RWPE1 (cell line): ENCODE measurements around the gene CUL9.
A peak's percentile ranks its signal among the peaks of the same experiment; 100 is the strongest.

Experiments
- CTCF ChIA-PET: fragments of 350-600 bp; sonication (Branson Sonifier 250); formaldehyde crosslinking; extraction: SDS; loops from one replicate; lab custom pipeline; 2021; lab: Yijun Ruan, JAX
- POLR2A ChIA-PET: fragments of 400-600 bp; formaldehyde crosslinking; extraction: SDS; loops from one replicate; lab custom pipeline; 2020; ENCODE audit warnings: antibody characterized with exemption; ENCODE audit not compliant: low non-redundant PET; lab: Yijun Ruan, JAX
- DNase-seq: peaks from one replicate; pipeline ENCODE4 v3.0.0; 2012; ENCODE audit warnings: low spot score
- H3K27ac ChIP-seq: fragments of 450-650 bp; 2 replicates; pipeline ENCODE4 v1.5.1; 2017
- TF ChIP-seq, protein P1 (sequence below): fragments of 450-650 bp; conservative IDR thresholded peaks from 2 replicates; pipeline ENCODE4 v1.5.1; 2017; ENCODE audit warnings: low read depth, mild to moderate bottlenecking

Gene CUL9

DNA sequence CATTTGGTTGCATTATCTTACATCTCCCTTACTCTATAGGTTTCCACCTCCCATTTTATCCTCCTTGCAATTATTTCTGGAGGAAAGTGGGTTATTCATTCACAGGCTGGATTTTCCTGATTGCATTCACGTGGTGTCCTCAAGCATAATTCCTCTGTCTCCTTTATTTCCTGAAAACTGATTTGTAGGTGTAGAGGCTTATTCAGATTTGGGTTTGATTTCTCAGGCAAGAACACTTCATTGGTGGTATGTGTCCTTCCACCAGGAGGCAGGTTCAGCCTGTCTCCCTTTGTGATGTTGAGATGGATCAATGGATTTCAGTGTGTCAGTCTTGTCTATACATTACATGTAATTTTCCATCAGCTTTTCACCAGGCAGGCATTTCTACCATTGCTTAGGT lies 30.0 kb downstream of the CUL9 start:
- DNase-seq = no peak
- no peak overlapping the region for H3K27ac ChIP-seq
- ChIA-PET POLR2A (no interaction called here), CTCF (no interaction called here)
- TF ChIP-seq, protein P1, sequence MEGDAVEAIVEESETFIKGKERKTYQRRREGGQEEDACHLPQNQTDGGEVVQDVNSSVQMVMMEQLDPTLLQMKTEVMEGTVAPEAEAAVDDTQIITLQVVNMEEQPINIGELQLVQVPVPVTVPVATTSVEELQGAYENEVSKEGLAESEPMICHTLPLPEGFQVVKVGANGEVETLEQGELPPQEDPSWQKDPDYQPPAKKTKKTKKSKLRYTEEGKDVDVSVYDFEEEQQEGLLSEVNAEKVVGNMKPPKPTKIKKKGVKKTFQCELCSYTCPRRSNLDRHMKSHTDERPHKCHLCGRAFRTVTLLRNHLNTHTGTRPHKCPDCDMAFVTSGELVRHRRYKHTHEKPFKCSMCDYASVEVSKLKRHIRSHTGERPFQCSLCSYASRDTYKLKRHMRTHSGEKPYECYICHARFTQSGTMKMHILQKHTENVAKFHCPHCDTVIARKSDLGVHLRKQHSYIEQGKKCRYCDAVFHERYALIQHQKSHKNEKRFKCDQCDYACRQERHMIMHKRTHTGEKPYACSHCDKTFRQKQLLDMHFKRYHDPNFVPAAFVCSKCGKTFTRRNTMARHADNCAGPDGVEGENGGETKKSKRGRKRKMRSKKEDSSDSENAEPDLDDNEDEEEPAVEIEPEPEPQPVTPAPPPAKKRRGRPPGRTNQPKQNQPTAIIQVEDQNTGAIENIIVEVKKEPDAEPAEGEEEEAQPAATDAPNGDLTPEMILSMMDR = no peak

DNA sequence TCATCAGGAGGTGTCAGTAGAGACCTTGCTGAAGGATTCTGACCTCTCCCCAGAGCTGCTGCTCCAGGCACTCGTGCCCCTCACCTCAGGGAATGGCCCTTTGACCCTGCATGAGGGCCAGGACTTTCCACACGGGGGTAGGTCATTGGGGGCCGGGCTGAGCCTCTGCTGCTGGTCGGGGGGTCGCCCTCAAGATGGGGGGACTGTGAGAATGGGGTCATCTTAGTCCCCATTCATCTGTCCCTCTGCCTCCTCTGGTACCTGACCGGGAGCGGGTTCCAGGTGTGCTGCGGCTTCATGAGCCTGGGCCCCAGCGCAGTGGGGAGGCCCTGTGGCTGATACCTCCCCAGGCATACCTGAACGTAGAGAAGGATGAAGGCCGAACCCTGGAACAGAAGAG lies 31.4 kb downstream of the CUL9 start:
- no peak overlapping the region for H3K27ac ChIP-seq
- CTCF ChIA-PET = interaction anchor here (1.4 kb wide), 1 partner anchor 16 kb away, joined by 4 read pairs; no protein-coding TSS in a partner anchor
- TF ChIP-seq, protein P1 = no peak
- POLR2A ChIA-PET = no interaction called here
- no peak for DNase-seq

DNA sequence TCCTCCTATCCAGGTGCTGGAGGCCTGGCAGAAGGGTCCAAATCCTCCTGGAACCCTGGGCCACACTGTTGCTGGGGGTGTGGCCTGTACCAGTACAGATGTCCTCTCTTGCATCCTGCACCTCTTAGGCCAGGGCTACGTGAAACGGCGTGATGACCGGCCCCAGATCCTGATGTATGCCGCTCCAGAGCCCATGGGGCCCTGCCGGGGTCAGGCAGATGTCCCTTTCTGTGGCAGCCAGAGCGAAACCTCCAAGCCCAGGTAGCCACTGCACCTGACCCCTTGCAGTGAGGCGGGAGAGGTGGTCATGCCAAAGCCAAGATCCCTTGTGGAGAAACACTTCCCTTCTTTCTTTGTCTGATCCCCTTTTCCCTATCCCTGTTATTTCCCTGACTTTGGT lies 33.1 kb downstream of the CUL9 start:
- CTCF ChIA-PET = no interaction called here
- POLR2A ChIA-PET = no interaction called here
- no peak for DNase-seq

DNA sequence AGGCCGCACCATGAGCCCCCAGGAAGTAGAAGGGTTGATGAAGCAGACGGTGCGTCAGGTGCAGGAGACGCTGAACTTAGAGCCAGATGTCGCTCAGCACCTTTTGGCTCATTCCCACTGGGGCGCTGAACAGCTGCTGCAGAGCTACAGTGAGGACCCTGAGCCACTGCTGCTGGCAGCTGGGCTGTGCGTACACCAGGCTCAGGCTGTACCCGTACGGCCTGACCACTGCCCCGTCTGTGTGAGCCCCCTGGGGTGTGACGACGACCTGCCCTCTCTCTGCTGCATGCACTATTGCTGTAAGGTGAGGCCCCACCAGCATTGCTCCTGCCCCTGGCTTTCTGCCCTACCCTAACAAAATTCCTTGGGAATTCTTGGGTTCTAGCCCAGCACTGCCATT lies 34.2 kb downstream of the CUL9 start:
- TF ChIP-seq, protein P1 = no peak
- no peak overlapping the region for H3K27ac ChIP-seq
- ChIA-PET POLR2A (no interaction called here), CTCF (interaction anchor here (0.6 to 0.7 kb wide), 2 partner anchors 13 to 186 kb away, joined by 3 read pairs; partner anchors contain the start of gene DNPH1)
- no peak for DNase-seq

More for the DNA sequence above, 33.1 kb downstream of the CUL9 start:
- TF ChIP-seq, protein P1 = no peak
- no peak overlapping the region for H3K27ac ChIP-seq

DNA sequence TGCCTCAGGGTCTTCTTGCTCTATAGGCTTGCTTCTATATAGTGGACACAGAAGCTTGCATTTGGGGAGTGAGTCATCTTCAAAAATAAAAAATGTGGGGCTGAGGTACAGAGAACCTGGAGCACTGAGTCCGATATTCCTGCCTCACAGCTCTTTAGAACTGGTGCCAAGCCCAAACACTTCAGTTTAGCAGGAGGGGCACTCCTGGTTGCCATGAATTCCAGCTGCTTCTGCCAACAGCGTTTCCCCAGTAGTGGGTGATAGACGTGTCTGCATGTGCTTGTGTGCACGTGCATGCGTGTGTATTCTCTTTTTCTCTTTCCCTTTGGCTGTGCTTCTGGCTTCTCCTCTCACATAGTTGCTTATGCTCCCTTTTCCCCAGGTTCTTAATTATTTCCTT lies 35.4 kb downstream of the CUL9 start:
- ChIA-PET POLR2A (no interaction called here), CTCF (interaction anchor here (0.7 kb wide), 1 partner anchor 451 kb away, joined by 4 read pairs; no protein-coding TSS in a partner anchor)
- TF ChIP-seq, protein P1 = no peak
- H3K27ac ChIP-seq = no peak overlapping the region
- no peak for DNase-seq

DNA sequence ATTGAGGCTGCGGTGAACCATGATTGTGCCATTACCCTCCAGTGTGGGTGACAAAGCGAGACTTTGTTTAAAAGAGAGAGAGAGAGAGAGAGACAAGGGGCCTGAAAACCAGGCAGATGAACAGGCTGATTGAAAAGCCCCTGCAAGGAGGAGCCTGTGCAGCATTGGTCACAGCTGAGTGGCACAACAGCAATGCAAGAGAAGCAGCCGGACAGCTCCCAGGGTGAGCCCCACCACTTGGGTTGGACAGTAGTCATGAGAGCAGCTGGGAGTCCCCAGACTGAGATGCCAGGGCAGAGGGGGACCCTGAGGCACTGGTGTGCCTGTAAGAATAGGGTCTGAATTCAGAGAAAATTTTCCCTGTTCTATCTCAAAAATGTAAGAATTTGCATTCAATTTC lies 37.1 kb downstream of the CUL9 start:
- TF ChIP-seq, protein P1 = no peak
- DNase-seq = no peak
- H3K27ac ChIP-seq = peak overlapping the region; percentile 5; the same call in 1 of the 2 replicates
- ChIA-PET CTCF (no interaction called here), POLR2A (no interaction called here)
